ENCODE results near the gene LRRC1.

- no peak for TF ChIP-seq CTCF (IDR thresholded peaks at IDR 0.05)
- TF ChIP-seq EZH2 (IDR thresholded peaks at IDR 0.05; ENCODE audit: borderline replicate concordance, insufficient read depth, low read depth, low read length, poor library complexity, severe bottlenecking): no peak
These were observed 58.0 kb downstream of the LRRC1 start for GRCh38 chr6:53852805-53853204.
